ENCODE results near the gene RASGRP2.

The RASGRP2 gene

DNA sequence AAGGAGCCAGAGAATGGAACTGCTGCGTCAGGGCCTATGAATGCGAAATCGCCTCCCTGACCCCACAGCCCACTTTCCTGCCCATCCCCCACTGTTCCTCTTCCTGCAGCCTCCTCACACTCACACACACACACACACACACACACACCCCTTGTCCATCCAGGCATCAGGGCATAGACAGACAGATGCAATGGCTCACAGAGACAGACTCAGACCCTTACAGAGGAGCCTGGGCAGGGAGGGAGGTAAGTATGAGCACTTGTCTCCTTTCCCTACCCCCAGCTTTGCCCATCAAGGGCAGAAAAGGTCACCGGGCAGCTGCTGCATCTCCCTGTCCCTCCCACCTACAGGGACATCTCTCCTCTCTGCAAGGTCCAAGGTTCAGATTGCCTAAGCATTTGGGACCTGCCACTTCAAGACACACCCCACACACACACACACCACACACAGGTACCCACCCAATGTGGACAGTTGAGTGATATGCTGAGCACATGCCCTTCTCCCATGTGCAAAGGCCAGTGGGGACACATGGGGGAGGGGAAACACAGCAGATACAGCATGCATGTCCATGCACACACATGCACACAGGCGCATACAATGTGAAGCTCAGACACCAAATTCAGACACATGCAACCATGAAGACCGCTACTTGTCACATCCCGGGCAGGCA, 18.9 kb downstream of the RASGRP2 start:
- no peak for DNase-seq
- intact Hi-C loops (cut with DNase I): loop anchor here (10.0 kb wide), 1 partner anchor 70 kb away; no protein-coding TSS in a partner anchor

DNA sequence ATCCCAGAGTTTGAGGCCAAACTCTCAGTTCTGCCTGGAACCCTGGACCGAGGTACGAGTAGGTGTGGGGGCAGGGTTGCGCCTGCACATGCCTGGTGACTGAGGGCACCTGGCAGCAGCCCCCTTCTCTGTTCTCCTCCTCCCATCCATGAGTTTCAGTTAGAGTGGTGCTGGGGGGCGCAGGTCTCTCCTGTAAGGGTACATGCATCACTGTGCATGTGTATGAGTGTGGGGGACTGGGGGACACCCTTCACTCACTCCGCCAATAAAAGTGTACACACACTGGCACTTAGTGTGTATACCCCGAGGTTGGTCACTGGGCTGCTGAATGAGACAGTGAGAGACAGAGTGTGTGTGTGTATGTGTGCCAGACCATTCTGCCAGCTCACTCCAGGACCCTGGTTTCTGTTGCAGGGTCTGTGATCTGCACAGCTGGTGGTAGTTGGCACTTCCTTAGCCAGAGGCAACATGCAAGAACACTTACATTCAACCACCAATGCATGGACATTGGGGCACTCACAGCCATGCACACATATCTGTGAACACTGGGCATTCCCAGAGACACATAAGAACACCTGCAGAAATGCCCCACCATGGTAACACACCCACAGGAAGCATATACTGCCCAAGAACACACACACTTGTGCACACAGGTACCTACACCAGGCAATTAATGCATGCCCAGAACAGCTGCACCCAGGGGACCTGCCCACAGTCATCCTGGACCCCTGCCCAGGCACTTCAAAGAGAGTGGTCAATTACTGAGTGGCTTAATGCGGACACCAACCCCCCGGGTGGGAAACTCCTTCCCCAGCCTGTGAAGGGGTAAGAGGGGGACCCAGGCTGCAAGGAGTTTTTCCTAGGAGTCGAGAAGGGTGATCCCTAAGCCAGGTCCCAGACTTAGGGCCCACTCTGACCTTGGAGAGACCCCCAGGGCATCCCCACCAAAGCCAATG, 19.8 kb downstream of the RASGRP2 start:
- no peak for DNase-seq
- intact Hi-C loops (cut with DNase I): loop anchor here (10.0 kb wide), 1 partner anchor 69 kb away; no protein-coding TSS in a partner anchor

GRCh38 chr11:64723117-64723906, 20.6 kb downstream of the RASGRP2 start, which contains the start of gene NRXN2:
TSS of gene NRXN2 (minus strand) at chr11:64723197. CDS start at chr11:64713699, 9,498 bp downstream.
- intact Hi-C loops (cut with DNase I): loop anchor here (10.0 kb wide), 1 partner anchor 69 kb away; no protein-coding TSS in a partner anchor
- DNase-seq: peak; percentile 86 to 98 (median 96)

- intact Hi-C loops (cut with DNase I): loop anchor here (10.0 kb wide), 1 partner anchor 68 kb away; no protein-coding TSS in a partner anchor
- no peak for DNase-seq
These were observed 21.5 kb downstream of the RASGRP2 start for GRCh38 chr11:64722141-64723065.

GRCh38 chr11:64721359-64721699, 22.6 kb downstream of the RASGRP2 start:
- no peak for DNase-seq
- intact Hi-C loops (cut with DNase I): loop anchor here (10.0 kb wide), 1 partner anchor 67 kb away; no protein-coding TSS in a partner anchor

- peak in 20 of 42 donors; percentile 34 to 81 (median 60) for DNase-seq
- intact Hi-C loops (cut with DNase I): loop anchor here (10.0 kb wide), 1 partner anchor 66 kb away; no protein-coding TSS in a partner anchor
These were observed 23.1 kb downstream of the RASGRP2 start for GRCh38 chr11:64720640-64721358.

DNA sequence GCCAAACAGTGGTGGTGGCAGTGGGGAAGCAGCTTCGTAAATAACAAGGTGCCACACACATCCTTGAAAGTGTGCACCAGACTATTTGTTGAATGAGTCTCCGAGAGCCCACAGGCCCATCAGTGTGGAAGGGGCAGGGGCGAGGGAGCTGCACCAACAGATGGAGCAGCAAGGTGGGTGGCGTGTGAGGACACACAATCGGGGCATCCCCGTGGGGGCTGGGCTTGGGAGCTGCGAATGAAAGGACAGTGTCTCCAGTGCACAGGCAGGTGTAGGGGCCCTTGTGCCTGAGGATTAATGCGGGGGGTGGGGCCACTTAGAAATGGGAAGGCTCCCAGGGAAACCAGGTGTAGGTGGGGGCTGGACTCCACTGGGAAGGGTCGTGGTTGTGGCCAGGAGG, 23.8 kb downstream of the RASGRP2 start:
- no peak for DNase-seq
- intact Hi-C loops (cut with DNase I): loop anchor here (10.0 kb wide), 1 partner anchor 65 kb away; no protein-coding TSS in a partner anchor

- DNase-seq: no peak
- intact Hi-C loops (cut with DNase I): no loop called here
These were observed 24.5 kb downstream of the RASGRP2 start for GRCh38 chr11:64719406-64719805.

DNA sequence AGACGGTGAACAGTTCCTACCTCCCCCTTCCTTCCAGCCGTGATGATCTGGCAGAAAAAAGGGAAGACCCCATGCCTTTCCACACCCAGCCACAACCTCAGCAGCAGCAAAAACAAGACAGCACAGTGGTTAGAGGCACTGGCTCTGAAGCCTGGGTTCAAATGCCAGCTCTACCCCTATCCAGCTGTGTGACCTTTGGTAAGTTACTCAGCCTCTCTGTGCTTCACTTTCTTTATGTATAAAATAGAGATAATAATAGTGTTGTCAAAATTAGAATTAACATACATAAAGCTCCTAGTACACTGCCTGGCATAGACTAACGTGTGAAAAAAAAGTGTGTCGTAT, 25.2 kb downstream of the RASGRP2 start:
- intact Hi-C loops (cut with DNase I): no loop called here
- DNase-seq: no peak

- intact Hi-C loops (cut with DNase I): no loop called here
- peak in 5 of 42 donors; percentile 43 to 79 (median 46) for DNase-seq
These were observed 25.7 kb downstream of the RASGRP2 start for GRCh38 chr11:64718084-64718779.

GRCh38 chr11:64717268-64717578, 26.7 kb downstream of the RASGRP2 start:
- DNase-seq: no peak
- intact Hi-C loops (cut with DNase I): no loop called here

DNA sequence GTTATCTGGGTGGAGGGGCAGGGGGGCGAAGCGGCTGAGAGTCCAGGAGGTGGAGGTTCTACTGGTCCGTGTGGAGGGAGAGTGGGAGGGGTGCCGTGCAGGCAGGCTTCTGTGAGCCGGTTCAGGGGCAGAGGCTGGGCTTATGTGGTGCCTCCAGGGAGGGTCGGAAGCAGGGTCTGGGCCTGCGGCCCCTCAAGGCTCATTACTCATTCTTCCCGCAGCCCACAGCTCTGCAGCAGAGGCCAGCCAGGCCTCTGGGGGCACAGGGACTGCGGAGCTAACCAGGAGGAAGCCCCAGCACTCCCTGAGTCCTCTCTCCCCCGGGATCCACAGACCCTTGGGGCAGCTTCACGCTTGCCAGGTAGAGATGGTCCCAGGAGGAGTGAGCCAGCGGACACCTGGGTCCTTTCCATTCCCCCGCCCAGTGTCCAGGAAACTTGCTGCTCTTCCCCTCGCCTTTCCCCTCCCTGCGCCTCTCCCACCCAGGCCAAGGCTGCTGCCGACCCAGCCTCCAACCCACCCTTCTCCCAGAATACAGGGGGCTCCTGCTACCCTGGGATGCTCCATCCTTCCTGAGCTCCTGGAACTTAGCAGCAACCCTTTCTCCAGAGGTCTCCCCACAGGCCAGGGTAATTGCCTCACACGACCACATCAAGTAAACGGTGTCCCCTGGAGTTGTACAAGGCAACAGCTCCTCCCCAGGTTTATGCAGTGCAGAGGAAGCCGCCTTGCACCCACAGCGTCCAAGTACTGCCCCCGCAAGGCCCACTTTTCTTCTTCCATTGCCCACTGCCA, 27.3 kb downstream of the RASGRP2 start:
- DNase-seq: no peak

DNA sequence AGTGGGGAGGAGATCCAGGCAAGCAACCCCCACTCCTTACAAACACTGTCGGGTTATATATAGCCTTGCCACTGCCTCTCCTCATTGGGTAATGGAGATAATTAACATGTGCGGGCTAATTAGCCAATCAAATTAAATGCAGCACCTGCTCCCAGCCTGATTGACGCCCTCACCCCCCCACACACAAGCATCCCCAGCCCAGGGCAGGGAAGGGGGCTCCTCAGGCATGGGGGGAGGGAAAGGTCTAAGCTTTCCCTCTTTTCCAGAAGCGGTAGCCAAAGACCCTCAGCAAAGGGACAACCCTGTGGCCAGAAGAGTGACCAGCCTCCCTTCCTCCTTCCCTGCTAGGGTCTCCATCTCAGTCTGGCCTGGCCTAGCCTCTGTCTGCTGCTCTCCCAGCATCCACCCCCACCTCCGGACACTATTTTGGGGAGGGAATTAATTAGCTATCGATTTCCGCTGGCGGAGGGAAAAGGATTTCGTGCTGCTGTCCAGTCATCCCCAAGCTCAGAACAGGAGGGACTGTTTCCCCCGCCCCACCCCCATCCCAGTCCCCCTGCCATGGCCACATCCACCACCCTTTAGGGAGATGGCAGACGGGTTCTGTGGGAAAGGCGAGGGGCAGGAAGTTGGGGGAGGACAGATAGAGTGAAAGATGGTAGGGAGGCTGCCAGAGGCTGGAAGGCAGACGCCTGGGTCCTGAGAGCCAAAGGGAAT, 28.0 kb downstream of the RASGRP2 start:
- DNase-seq: no peak

More for the DNA sequence above, 27.3 kb downstream of the RASGRP2 start:
- intact Hi-C loops (cut with DNase I): no loop called here

DNA sequence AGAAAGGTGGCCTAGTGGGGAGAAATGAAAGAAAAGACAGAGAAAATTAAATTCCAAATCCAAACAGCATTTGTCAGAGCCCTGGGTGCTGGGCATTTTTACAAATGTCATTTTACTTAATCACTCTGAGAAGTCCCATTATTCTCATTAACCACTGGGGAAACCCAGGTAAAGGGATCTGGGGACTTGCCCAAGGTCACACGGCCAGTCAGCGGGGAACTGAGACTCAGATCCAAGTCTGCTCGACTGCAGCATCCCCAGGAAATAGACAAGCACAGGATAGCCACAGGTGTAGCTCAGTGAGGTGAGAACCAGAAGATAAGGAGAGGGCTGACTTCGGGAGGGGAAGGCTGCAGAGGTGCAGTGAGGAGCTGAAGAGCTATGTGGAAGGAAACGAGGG, 28.8 kb downstream of the RASGRP2 start:
- intact Hi-C loops (cut with DNase I): no loop called here
- DNase-seq: no peak

More for the DNA sequence above, 28.0 kb downstream of the RASGRP2 start:
- intact Hi-C loops (cut with DNase I): no loop called here

- peak in 10 of 42 donors; percentile 33 to 76 (median 52) for DNase-seq
- intact Hi-C loops (cut with DNase I): no loop called here
These were observed 29.3 kb downstream of the RASGRP2 start for GRCh38 chr11:64714666-64715065.

Data from head of caudate nucleus (tissue), 42 donors.